A673 (cell line): Measurements from ENCODE around the gene PRR7. TPM values are rescaled to one million over a fixed set of nuclear protein-coding genes. Genes with fewer than 3 reads are reported as not detected.
A peak's percentile ranks its signal among the peaks of the same experiment; 100 is the strongest.

Source experiments
- BruUV-seq: library from RNA; stranded (reverse); fragments of 400-500 nt; replicated peaks from 2 replicates; lab custom pipeline; 2021; lab: Mats Ljungman, UMichigan
- CTCF ChIA-PET: fragments of 300-600 bp; sonication (Branson Sonifier 250); formaldehyde crosslinking; loops from one replicate; lab custom pipeline; 2022; ENCODE audit warnings: antibody characterized with exemption; lab: Charles Lee
- POLR2A ChIA-PET: fragments of 300-600 bp; sonication (Branson Sonifier 250); formaldehyde crosslinking; loops from one replicate; lab custom pipeline; 2022; ENCODE audit warnings: antibody characterized with exemption; ENCODE audit not compliant: low non-redundant PET; lab: Charles Lee
- DNase-seq: peaks from one replicate; pipeline ENCODE4 v3.0.0-alpha.2; 2015; ENCODE audit warnings: low spot score
- H3K27ac ChIP-seq: fragments of 200-600 bp; sonication (generic); 2 replicates; pipeline ENCODE4 v1.5.1; 2016; ENCODE audit warnings: mixed run types, low read depth, mild to moderate bottlenecking, mixed read lengths, antibody characterized with exemption, low read length; ENCODE audit not compliant: poor library complexity, severe bottlenecking
- H3K27me3 ChIP-seq: fragments of 200-600 bp; sonication (generic); replicated peaks from 2 replicates; pipeline ENCODE4 v1.6.1; 2017; ENCODE audit warnings: mixed run types, low read depth, mild to moderate bottlenecking, mixed read lengths, antibody characterized with exemption, low read length; ENCODE audit not compliant: insufficient read depth, poor library complexity
- H3K36me3 ChIP-seq: fragments of 200-600 bp; sonication (generic); 2 replicates; pipeline ENCODE4 v1.6.1; 2016; ENCODE audit warnings: mixed run types, mild to moderate bottlenecking, mixed read lengths, antibody characterized with exemption, low read length; ENCODE audit not compliant: insufficient read depth, poor library complexity, severe bottlenecking
- H3K4me1 ChIP-seq: fragments of 200-600 bp; sonication (generic); 2 replicates; pipeline ENCODE4 v1.6.1; 2017; ENCODE audit warnings: mixed run types, mild to moderate bottlenecking, mixed read lengths, antibody characterized with exemption, low read length; ENCODE audit not compliant: insufficient read depth, poor library complexity, severe bottlenecking
- H3K4me3 ChIP-seq: fragments of 200-600 bp; sonication (generic); 2 replicates; pipeline ENCODE4 v1.5.1; 2016; ENCODE audit warnings: low read depth, mixed run types, mild to moderate bottlenecking, mixed read lengths, low read length; ENCODE audit not compliant: poor library complexity, severe bottlenecking
- H3K9me3 ChIP-seq: fragments of 200-600 bp; sonication (generic); 2 replicates; pipeline ENCODE4 v1.6.1; 2016; ENCODE audit warnings: mixed run types, low read depth, mild to moderate bottlenecking, mixed read lengths, antibody characterized with exemption, low read length; ENCODE audit not compliant: poor library complexity, severe bottlenecking
- CTCF ChIP-seq: fragments of 300-800, 200-600 bp; sonication (generic); conservative IDR thresholded peaks from 2 replicates; pipeline ENCODE4 v1.5.1; 2017; ENCODE audit warnings: low read depth, mild to moderate bottlenecking, antibody characterized with exemption, low read length, moderate library complexity, mixed read lengths
- EZH2 ChIP-seq: fragments of 200-600 bp; sonication (generic); IDR thresholded peaks from 2 replicates; pipeline ENCODE4 v1.6.1; 2017; ENCODE audit warnings: borderline replicate concordance, low read depth, mild to moderate bottlenecking, mixed read lengths, antibody characterized with exemption, low read length; ENCODE audit not compliant: poor library complexity, severe bottlenecking
- intact Hi-C: fragments of 100-400 bp; cut with micrococcal nuclease; formaldehyde crosslinking; loops from one replicate; pipeline ENCODE4 v1.10.0; 2022; ENCODE audit not compliant: unreplicated experiment
- total RNA-seq: library from RNA; stranded (reverse); gene quantifications from 2 replicates; pipeline ENCODE4 v1.2.3, GENCODE V29; 2021

The PRR7 gene
- total RNA-seq, 1 experiment from 2014 or later: 3.0 TPM

GRCh38 chr5:177469750-177470525 lies 23.3 kb downstream of the PRR7 start:
- Histone ChIP-seq H3K4me1 (peaks cover 27% of the 10 kb centered on the region), H3K9me3 (no peaks in the 10 kb centered on the region), H3K36me3 (peaks cover 51% of the 10 kb centered on the region), H3K27me3 (no peaks in the 10 kb centered on the region), H3K4me3 (no peak overlapping the region), H3K27ac (peak overlapping the region; percentile 42)
- intact Hi-C loops: no loop called here
- BruUV-seq: no TSS peak
- TF ChIP-seq EZH2 (no peak), CTCF (no peak)
- CTCF ChIA-PET: no interaction called here
- POLR2A ChIA-PET: no interaction called here
- DNase-seq: no peak

GRCh38 chr5:177470759-177471536 lies 24.3 kb downstream of the PRR7 start:
- TF ChIP-seq EZH2: no peak
- TF ChIP-seq CTCF: no peak
- H3K27ac ChIP-seq: peak overlapping the region; percentile 86
- BruUV-seq: TSS peak; percentile 15
- no peak overlapping the region for H3K4me3 ChIP-seq
- ChIA-PET POLR2A (no interaction called here), CTCF (no interaction called here)
- no peak for DNase-seq
- H3K27me3 ChIP-seq: no peaks in the 10 kb centered on the region
- intact Hi-C loops: no loop called here
- no peaks in the 10 kb centered on the region for H3K9me3 ChIP-seq
- peaks cover 41% of the 10 kb centered on the region for H3K36me3 ChIP-seq
- peaks cover 27% of the 10 kb centered on the region for H3K4me1 ChIP-seq

GRCh38 chr5:177471610-177472356 lies 25.2 kb downstream of the PRR7 start:
- ChIA-PET POLR2A (no interaction called here), CTCF (interaction anchor here (1.0 kb wide), 1 partner anchor 16 kb away, joined by 3 read pairs; no protein-coding TSS in a partner anchor)
- H3K27me3 ChIP-seq: no peaks in the 10 kb centered on the region
- H3K9me3 ChIP-seq: no peaks in the 10 kb centered on the region
- no TSS peak for BruUV-seq
- peak overlapping the region; percentile 86 for H3K27ac ChIP-seq
- intact Hi-C loops: no loop called here
- peaks cover 33% of the 10 kb centered on the region for H3K36me3 ChIP-seq
- DNase-seq: no peak
- peaks cover 27% of the 10 kb centered on the region for H3K4me1 ChIP-seq
- TF ChIP-seq CTCF (no peak), EZH2 (no peak)
- H3K4me3 ChIP-seq: peak overlapping the region; percentile 96
